ENCODE results near the gene DONSON.

DNA sequence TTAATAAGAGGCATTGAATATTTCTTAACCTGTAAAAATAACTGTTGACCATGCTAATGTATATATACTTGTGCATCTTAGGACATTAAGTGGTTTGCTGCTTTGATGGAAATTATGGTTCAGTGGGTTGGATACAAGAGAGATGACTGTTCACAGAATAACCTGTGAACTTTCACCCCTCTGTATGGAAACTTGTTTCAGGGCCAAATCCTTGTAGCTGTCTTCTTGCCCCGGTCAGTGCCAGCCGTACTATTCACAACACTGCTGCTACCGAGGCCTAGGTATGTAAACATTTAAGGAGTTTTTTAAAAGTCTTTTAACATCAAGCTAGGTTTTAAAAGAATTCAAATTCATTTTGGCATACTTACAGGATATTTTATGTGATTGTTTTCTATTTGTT is 16.1 kb downstream of the DONSON start:
- TF ChIP-seq SIN3A (conservative IDR thresholded peaks at IDR 0.05 in 1 of 2, IDR thresholded peaks at IDR 0.05 in 1 of 2; ENCODE audit: low read depth in 1 of 2, low read length in 2 of 2) (no peak), FOSL1 (IDR thresholded peaks at IDR 0.05; ENCODE audit: insufficient read depth, low read depth, low read length) (no peak), SP2 (IDR thresholded peaks at IDR 0.05; ENCODE audit: low read length) (no peak)
- TF ChIP-seq, protein P1, sequence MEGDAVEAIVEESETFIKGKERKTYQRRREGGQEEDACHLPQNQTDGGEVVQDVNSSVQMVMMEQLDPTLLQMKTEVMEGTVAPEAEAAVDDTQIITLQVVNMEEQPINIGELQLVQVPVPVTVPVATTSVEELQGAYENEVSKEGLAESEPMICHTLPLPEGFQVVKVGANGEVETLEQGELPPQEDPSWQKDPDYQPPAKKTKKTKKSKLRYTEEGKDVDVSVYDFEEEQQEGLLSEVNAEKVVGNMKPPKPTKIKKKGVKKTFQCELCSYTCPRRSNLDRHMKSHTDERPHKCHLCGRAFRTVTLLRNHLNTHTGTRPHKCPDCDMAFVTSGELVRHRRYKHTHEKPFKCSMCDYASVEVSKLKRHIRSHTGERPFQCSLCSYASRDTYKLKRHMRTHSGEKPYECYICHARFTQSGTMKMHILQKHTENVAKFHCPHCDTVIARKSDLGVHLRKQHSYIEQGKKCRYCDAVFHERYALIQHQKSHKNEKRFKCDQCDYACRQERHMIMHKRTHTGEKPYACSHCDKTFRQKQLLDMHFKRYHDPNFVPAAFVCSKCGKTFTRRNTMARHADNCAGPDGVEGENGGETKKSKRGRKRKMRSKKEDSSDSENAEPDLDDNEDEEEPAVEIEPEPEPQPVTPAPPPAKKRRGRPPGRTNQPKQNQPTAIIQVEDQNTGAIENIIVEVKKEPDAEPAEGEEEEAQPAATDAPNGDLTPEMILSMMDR (IDR thresholded peaks at IDR 0.05; ENCODE audit: control extremely low read depth in 1 of 3, insufficient read depth in 1 of 3, low read depth in 1 of 3, low read length in 3 of 3) = no peak
- TF ChIP-seq, protein P2, sequence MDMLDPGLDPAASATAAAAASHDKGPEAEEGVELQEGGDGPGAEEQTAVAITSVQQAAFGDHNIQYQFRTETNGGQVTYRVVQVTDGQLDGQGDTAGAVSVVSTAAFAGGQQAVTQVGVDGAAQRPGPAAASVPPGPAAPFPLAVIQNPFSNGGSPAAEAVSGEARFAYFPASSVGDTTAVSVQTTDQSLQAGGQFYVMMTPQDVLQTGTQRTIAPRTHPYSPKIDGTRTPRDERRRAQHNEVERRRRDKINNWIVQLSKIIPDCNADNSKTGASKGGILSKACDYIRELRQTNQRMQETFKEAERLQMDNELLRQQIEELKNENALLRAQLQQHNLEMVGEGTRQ (IDR thresholded peaks at IDR 0.05; ENCODE audit: low read length) = no peak
